Fibroblast of lung (primary cell): ENCODE data around the gene PBX4.

Source experiments
- EZH2 ChIP-seq: IDR thresholded peaks from 2 replicates; pipeline ENCODE4 v1.5.1; 2012; ENCODE audit warnings: low read length, control low read depth, mild to moderate bottlenecking; ENCODE audit errors: missing control alignments
- TF ChIP-seq, protein P1 (sequence below), 2 donors: IDR thresholded peaks in 1 of 2; conservative IDR thresholded peaks in 1 of 2; 1 replicate in 1 of 2; 2 replicates in 1 of 2; pipeline ENCODE4 v1.5.1; 2011 to 2012; ENCODE audit warnings: low read length in 2 of 2, control low read depth in 1 of 2, inconsistent platforms in 1 of 2, low read depth in 1 of 2, mild to moderate bottlenecking in 1 of 2

DNA sequence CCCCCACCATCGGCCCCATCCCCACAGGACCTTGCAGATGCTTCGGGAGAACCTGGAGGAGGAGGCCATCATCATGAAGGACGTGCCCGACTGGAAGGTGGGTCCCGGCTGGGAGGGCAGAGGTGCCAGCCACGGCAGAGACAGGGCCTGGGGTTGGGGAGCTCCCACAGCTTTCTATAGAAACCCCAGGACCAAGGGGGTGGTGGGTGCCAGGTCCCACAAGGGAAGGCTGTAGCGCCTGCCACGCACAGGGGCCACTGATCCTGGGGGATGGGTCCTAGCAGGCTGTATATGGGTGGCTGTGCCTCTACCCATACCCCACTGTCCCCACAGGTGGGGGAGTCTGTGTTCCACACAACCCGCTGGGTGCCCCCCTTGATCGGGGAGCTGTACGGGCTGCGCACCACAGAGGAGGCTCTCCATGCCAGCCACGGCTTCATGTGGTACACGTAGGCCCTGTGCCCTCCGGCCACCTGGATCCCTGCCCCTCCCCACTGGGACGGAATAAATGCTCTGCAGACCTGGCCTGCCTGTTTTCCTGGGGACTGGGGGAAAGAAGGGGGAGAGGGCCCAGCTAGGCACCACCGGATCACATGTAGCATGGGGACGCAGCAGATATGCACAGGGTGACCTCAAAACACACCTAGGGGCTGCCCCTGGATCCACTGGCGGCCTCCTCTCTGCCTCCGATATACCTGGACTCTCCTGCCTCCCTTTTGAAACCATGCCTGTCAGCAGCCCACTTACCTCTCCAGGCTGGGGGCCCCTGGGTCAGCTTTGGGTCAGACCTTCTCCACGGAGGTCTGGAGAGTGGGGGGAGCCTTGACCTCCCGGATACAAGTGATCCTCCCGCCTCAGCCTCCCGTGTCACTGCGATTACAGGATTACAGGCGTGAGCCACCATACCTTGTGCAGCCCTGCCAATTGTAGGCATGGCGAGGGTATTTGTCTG is 90.5 kb downstream of the PBX4 start:
- TF ChIP-seq, protein P1, sequence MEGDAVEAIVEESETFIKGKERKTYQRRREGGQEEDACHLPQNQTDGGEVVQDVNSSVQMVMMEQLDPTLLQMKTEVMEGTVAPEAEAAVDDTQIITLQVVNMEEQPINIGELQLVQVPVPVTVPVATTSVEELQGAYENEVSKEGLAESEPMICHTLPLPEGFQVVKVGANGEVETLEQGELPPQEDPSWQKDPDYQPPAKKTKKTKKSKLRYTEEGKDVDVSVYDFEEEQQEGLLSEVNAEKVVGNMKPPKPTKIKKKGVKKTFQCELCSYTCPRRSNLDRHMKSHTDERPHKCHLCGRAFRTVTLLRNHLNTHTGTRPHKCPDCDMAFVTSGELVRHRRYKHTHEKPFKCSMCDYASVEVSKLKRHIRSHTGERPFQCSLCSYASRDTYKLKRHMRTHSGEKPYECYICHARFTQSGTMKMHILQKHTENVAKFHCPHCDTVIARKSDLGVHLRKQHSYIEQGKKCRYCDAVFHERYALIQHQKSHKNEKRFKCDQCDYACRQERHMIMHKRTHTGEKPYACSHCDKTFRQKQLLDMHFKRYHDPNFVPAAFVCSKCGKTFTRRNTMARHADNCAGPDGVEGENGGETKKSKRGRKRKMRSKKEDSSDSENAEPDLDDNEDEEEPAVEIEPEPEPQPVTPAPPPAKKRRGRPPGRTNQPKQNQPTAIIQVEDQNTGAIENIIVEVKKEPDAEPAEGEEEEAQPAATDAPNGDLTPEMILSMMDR (conservative IDR thresholded peaks at IDR 0.05 in 1 of 2, IDR thresholded peaks at IDR 0.05 in 1 of 2; ENCODE audit: low read depth in 1 of 2, low read length in 2 of 2), result no peak
- no peak for TF ChIP-seq EZH2
